K562 (cell line): ENCODE data around the gene PPAN. TPM values are rescaled to one million over a fixed set of nuclear protein-coding genes. Genes with fewer than 3 reads are reported as not detected.

Source experiments
- HMGN3 ChIP-seq: IDR thresholded peaks from 2 replicates; pipeline ENCODE4 v1.6.1; 2011; ENCODE audit warnings: borderline replicate concordance, low read depth, mild to moderate bottlenecking, mixed read lengths, low read length; ENCODE audit not compliant: insufficient read length; ENCODE audit errors: extremely low read depth
- HNRNPUL1 ChIP-seq: fragments of 200-400 bp; formaldehyde crosslinking; IDR thresholded peaks from 2 replicates; pipeline ENCODE4 v1.6.1; 2017; ENCODE audit warnings: low read length
- MEF2D ChIP-seq: conservative IDR thresholded peaks from 2 replicates; pipeline ENCODE4 v1.6.1; 2016; ENCODE audit warnings: low read depth, missing genetic modification characterization, missing compliant biosample characterization
- MEIS2 ChIP-seq: fragments of 450-650 bp; IDR thresholded peaks from 2 replicates; pipeline ENCODE4 v1.6.1; 2014; ENCODE audit warnings: mild to moderate bottlenecking; ENCODE audit not compliant: partially characterized antibody
- NCOA2 ChIP-seq, 2 experiments: fragments of 450-650 bp; IDR thresholded peaks; 2 replicates each; pipeline ENCODE4 v1.6.1; 2018; ENCODE audit warnings: mild to moderate bottlenecking in 2 of 2, moderate library complexity in 1 of 2; ENCODE audit not compliant: partially characterized antibody in 2 of 2
- NR3C1 ChIP-seq: sonication (generic); formaldehyde crosslinking; IDR thresholded peaks from 2 replicates; pipeline ENCODE4 v1.8.1; 2022; ENCODE audit warnings: missing genetic modification reagents
- NRF1 ChIP-seq, 2 experiments: fragments of 450-650 bp; IDR thresholded peaks in 1 of 2; conservative IDR thresholded peaks in 1 of 2; 2 replicates each; pipeline ENCODE4 v1.6.1; 2014; ENCODE audit warnings: mild to moderate bottlenecking in 2 of 2
- POLR2G ChIP-seq: fragments of 200-400 bp; formaldehyde crosslinking; IDR thresholded peaks from 2 replicates; pipeline ENCODE4 v1.6.1; 2017; ENCODE audit warnings: low read depth, mild to moderate bottlenecking, antibody characterized with exemption, low read length, moderate library complexity
- RBFOX2 ChIP-seq: fragments of 200-400 bp; formaldehyde crosslinking; IDR thresholded peaks from 2 replicates; pipeline ENCODE4 v1.6.1; 2017; ENCODE audit warnings: low read depth, mild to moderate bottlenecking, low read length, moderate library complexity
- ZFPM2 ChIP-seq: fragments of 250-450 bp; sonication (Bioruptor Pico); IDR thresholded peaks from 2 replicates; pipeline ENCODE4 v1.5.1; 2022; ENCODE audit warnings: mild to moderate bottlenecking
- polyA plus RNA-seq, 8 experiments: library from polyadenylated mRNA; depleted of rRNA in 4 of 8; stranded (reverse) in 5 of 8; unstranded in 3 of 8; fragments of >200 nt; fragmentation: Nextera tagmentation in 2 of 8; fragmentation: Illumina TruSeq in 1 of 8; extraction: Ambion mirVana in 2 of 8; extraction: Trizol in 1 of 8; gene quantifications; 2 replicates each; pipeline versions ENCODE4 v1.2.1 to v1.2.3, GENCODE V29; 2011 to 2014; ENCODE audit warnings: inconsistent platforms in 1 of 8, missing spikeins in 1 of 8
- total RNA-seq, 7 experiments: library from RNA; depleted of rRNA in 6 of 7; stranded (reverse); fragments of >200 nt in 6 of 7; fragmentation: Illumina TruSeq in 2 of 7; extraction: Trizol in 2 of 7; gene quantifications; 2 replicates each; pipeline versions ENCODE4 v1.2.1 to v1.2.3, GENCODE V29; 2011 to 2021; ENCODE audit warnings: low replicate concordance in 1 of 7
- TF ChIP-seq, protein P1 (sequence below): fragments of 200-400 bp; formaldehyde crosslinking; IDR thresholded peaks from 2 replicates; pipeline ENCODE4 v1.6.1; 2017; ENCODE audit warnings: mild to moderate bottlenecking, low read depth, low read length, moderate library complexity
- TF ChIP-seq, protein P2 (sequence below): sonication (generic); formaldehyde crosslinking; IDR thresholded peaks from 2 replicates; pipeline ENCODE4 v1.8.0; 2022; ENCODE audit warnings: mild to moderate bottlenecking, missing genetic modification reagents
- TF ChIP-seq, protein P3 (sequence below): fragments of 450-650 bp; formaldehyde crosslinking; IDR thresholded peaks from 2 replicates; pipeline ENCODE4 v1.4.0; 2020; ENCODE audit warnings: mild to moderate bottlenecking, moderate library complexity
- TF ChIP-seq, protein P4 (sequence below): fragments of 450-650 bp; IDR thresholded peaks from 2 replicates; pipeline ENCODE4 v1.6.1; 2014; ENCODE audit warnings: low read depth, mild to moderate bottlenecking, moderate library complexity, borderline replicate concordance
- TF ChIP-seq, protein P5 (sequence below): sonication (generic); formaldehyde crosslinking; IDR thresholded peaks from 2 replicates; pipeline ENCODE4 v1.8.1; 2023; ENCODE audit warnings: mild to moderate bottlenecking, missing genetic modification reagents

PPAN gene
- total and polyA plus RNA-seq, 9 of the 15 experiments (the other 6 are each of a cell fraction or from before 2014, with no cell fraction given) = 2.2 to 129 (median 59.1) TPM

DNA sequence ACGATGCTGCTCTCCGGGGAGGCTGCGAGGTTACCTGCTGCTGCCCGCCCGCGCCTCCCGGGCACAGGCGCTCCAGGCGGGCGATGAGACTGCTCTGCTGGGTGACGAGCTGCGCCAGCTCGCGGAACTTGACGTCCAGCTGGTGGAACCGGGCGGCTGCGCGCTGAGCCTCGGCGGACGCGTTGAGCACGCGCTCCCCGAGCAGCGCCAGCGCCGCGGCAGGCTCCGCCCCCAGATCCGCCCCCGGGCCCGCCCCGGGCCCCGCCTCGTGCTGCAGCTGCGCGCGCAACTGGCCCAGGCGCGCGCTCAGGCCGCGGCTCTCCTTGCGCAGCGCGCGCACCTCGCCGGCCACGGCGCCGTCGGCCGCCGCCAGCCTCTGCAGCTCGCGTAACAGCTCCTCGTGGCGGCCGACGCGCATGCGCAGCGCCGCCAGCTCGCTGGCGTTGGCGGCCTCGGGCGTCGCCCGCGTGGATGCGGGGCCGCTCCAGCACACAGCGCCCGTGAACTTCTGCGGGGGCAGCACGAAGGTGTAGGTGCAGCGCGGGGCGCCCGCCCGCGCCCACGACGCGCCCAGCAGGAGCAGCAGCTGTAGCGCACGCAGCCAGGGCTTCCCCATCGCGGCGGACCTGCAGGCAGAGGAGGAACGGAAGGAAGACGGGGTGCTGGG is 10.1 kb upstream of the PPAN start (continued):
- TF ChIP-seq POLR2G (peak; percentile 90), MEIS2 (peak; percentile 91), HMGN3 (peak; percentile 52), RBFOX2 (peak; percentile 89), NRF1 (conservative IDR thresholded peaks at IDR 0.05 in 1 of 2, IDR thresholded peaks at IDR 0.05 in 1 of 2) (peak; percentile 95 to 96), MEF2D (no peak), ZFPM2 (CRISPR knock-in tag) (peak; percentile 60; the same call in 1 of the 2 replicates), HNRNPUL1 (no peak), NCOA2 (IDR thresholded peaks at IDR 0.05; ENCODE audit: partially characterized antibody in 2 of 2) (no peak), NR3C1 (CRISPR knock-in tag) (peak; percentile 95)
- TF ChIP-seq, protein P1, sequence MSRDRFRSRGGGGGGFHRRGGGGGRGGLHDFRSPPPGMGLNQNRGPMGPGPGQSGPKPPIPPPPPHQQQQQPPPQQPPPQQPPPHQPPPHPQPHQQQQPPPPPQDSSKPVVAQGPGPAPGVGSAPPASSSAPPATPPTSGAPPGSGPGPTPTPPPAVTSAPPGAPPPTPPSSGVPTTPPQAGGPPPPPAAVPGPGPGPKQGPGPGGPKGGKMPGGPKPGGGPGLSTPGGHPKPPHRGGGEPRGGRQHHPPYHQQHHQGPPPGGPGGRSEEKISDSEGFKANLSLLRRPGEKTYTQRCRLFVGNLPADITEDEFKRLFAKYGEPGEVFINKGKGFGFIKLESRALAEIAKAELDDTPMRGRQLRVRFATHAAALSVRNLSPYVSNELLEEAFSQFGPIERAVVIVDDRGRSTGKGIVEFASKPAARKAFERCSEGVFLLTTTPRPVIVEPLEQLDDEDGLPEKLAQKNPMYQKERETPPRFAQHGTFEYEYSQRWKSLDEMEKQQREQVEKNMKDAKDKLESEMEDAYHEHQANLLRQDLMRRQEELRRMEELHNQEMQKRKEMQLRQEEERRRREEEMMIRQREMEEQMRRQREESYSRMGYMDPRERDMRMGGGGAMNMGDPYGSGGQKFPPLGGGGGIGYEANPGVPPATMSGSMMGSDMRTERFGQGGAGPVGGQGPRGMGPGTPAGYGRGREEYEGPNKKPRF = no peak
- TF ChIP-seq, protein P2, sequence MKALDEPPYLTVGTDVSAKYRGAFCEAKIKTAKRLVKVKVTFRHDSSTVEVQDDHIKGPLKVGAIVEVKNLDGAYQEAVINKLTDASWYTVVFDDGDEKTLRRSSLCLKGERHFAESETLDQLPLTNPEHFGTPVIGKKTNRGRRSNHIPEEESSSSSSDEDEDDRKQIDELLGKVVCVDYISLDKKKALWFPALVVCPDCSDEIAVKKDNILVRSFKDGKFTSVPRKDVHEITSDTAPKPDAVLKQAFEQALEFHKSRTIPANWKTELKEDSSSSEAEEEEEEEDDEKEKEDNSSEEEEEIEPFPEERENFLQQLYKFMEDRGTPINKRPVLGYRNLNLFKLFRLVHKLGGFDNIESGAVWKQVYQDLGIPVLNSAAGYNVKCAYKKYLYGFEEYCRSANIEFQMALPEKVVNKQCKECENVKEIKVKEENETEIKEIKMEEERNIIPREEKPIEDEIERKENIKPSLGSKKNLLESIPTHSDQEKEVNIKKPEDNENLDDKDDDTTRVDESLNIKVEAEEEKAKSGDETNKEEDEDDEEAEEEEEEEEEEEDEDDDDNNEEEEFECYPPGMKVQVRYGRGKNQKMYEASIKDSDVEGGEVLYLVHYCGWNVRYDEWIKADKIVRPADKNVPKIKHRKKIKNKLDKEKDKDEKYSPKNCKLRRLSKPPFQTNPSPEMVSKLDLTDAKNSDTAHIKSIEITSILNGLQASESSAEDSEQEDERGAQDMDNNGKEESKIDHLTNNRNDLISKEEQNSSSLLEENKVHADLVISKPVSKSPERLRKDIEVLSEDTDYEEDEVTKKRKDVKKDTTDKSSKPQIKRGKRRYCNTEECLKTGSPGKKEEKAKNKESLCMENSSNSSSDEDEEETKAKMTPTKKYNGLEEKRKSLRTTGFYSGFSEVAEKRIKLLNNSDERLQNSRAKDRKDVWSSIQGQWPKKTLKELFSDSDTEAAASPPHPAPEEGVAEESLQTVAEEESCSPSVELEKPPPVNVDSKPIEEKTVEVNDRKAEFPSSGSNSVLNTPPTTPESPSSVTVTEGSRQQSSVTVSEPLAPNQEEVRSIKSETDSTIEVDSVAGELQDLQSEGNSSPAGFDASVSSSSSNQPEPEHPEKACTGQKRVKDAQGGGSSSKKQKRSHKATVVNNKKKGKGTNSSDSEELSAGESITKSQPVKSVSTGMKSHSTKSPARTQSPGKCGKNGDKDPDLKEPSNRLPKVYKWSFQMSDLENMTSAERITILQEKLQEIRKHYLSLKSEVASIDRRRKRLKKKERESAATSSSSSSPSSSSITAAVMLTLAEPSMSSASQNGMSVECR (CRISPR knock-in tag) = 0 out of 2 replicates have a peak, but pooled peaks have one; percentile 7
- TF ChIP-seq, protein P3, sequence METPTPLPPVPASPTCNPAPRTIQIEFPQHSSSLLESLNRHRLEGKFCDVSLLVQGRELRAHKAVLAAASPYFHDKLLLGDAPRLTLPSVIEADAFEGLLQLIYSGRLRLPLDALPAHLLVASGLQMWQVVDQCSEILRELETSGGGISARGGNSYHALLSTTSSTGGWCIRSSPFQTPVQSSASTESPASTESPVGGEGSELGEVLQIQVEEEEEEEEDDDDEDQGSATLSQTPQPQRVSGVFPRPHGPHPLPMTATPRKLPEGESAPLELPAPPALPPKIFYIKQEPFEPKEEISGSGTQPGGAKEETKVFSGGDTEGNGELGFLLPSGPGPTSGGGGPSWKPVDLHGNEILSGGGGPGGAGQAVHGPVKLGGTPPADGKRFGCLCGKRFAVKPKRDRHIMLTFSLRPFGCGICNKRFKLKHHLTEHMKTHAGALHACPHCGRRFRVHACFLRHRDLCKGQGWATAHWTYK (CRISPR knock-in tag) = peak; percentile 64; the same call in 1 of the 2 replicates
- TF ChIP-seq, protein P4, sequence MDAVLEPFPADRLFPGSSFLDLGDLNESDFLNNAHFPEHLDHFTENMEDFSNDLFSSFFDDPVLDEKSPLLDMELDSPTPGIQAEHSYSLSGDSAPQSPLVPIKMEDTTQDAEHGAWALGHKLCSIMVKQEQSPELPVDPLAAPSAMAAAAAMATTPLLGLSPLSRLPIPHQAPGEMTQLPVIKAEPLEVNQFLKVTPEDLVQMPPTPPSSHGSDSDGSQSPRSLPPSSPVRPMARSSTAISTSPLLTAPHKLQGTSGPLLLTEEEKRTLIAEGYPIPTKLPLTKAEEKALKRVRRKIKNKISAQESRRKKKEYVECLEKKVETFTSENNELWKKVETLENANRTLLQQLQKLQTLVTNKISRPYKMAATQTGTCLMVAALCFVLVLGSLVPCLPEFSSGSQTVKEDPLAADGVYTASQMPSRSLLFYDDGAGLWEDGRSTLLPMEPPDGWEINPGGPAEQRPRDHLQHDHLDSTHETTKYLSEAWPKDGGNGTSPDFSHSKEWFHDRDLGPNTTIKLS = peak; percentile 78
- TF ChIP-seq, protein P5, sequence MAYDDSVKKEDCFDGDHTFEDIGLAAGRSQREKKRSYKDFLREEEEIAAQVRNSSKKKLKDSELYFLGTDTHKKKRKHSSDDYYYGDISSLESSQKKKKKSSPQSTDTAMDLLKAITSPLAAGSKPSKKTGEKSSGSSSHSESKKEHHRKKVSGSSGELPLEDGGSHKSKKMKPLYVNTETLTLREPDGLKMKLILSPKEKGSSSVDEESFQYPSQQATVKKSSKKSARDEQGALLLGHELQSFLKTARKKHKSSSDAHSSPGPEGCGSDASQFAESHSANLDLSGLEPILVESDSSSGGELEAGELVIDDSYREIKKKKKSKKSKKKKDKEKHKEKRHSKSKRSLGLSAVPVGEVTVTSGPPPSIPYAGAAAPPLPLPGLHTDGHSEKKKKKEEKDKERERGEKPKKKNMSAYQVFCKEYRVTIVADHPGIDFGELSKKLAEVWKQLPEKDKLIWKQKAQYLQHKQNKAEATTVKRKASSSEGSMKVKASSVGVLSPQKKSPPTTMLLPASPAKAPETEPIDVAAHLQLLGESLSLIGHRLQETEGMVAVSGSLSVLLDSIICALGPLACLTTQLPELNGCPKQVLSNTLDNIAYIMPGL (CRISPR knock-in tag) = peak; percentile 38; the same call in 1 of the 2 replicates
